PFSK-1 (cell line): ENCODE measurements around the gene IST1.

ENCODE experiments used
- POLR2AphosphoS5 ChIP-seq: IDR thresholded peaks from 2 replicates; pipeline ENCODE4 v1.6.1; 2012; ENCODE audit warnings: low read depth, mild to moderate bottlenecking, control low read depth, low read length, moderate library complexity
- SIN3A ChIP-seq: IDR thresholded peaks from 2 replicates; pipeline ENCODE4 v1.6.1; 2012; ENCODE audit warnings: mild to moderate bottlenecking, low read length, moderate library complexity, borderline replicate concordance; ENCODE audit not compliant: insufficient read depth
- TAF1 ChIP-seq: IDR thresholded peaks from 2 replicates; pipeline ENCODE4 v1.6.1; 2012; ENCODE audit warnings: low read length, control low read depth, borderline replicate concordance; ENCODE audit not compliant: insufficient read depth
- TF ChIP-seq, protein P1 (sequence below), 2 experiments: IDR thresholded peaks; 2 replicates each; pipeline versions ENCODE4 v1.6.1 to v1.8.0; 2011 to 2012; ENCODE audit warnings: low read depth in 2 of 2, low read length in 2 of 2, control low read depth in 1 of 2, inconsistent platforms in 1 of 2, mild to moderate bottlenecking in 1 of 2, moderate library complexity in 1 of 2; ENCODE audit not compliant: insufficient read depth in 1 of 2

DNA sequence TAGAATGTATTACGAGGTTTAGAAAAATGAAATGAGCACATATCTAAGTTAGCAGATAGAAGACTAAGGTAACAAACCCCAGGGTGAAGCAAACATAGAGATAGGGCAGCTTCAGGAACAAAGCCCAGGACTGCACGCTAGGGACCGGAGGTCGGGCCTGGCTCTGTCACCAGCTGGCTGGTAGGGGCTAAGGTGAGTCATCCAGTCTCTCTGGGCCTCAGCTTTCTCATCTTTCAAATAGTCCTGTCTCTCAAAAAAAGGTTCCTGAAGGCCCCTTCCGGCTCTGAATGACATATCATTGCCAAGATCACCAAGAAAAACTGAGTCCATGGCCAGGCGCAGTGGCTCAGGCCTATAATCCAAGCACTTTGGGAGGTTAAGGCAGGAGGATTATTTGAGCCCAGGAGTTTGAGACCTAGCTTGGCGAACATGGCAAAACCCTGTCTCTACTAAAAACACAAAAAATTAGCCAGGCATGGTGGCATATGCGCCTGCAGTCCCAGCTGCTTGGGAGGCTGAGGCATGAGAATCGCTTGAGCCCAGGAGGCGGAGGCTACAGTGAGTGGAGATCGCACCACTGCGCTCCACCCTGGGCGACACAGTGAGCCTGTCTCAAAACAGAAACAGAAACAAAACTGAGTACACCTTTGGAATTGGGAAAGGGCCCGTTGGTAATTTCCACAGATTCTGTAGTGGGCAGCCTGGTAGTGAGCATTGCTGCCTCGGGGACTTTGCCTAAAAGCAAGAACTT lies 78.9 kb downstream of the IST1 start:
- TF ChIP-seq POLR2AphosphoS5 (no peak), TAF1 (no peak), SIN3A (no peak)
- TF ChIP-seq, protein P1, sequence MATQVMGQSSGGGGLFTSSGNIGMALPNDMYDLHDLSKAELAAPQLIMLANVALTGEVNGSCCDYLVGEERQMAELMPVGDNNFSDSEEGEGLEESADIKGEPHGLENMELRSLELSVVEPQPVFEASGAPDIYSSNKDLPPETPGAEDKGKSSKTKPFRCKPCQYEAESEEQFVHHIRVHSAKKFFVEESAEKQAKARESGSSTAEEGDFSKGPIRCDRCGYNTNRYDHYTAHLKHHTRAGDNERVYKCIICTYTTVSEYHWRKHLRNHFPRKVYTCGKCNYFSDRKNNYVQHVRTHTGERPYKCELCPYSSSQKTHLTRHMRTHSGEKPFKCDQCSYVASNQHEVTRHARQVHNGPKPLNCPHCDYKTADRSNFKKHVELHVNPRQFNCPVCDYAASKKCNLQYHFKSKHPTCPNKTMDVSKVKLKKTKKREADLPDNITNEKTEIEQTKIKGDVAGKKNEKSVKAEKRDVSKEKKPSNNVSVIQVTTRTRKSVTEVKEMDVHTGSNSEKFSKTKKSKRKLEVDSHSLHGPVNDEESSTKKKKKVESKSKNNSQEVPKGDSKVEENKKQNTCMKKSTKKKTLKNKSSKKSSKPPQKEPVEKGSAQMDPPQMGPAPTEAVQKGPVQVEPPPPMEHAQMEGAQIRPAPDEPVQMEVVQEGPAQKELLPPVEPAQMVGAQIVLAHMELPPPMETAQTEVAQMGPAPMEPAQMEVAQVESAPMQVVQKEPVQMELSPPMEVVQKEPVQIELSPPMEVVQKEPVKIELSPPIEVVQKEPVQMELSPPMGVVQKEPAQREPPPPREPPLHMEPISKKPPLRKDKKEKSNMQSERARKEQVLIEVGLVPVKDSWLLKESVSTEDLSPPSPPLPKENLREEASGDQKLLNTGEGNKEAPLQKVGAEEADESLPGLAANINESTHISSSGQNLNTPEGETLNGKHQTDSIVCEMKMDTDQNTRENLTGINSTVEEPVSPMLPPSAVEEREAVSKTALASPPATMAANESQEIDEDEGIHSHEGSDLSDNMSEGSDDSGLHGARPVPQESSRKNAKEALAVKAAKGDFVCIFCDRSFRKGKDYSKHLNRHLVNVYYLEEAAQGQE (IDR thresholded peaks at IDR 0.05; ENCODE audit: insufficient read depth in 1 of 2, low read depth in 2 of 2, low read length in 2 of 2): no peak
